GM23338 (cell line): Measurements from ENCODE around the gene RESP18. TPM values are rescaled to one million over a fixed set of nuclear protein-coding genes. Genes with fewer than 3 reads are reported as not detected.

Experiments
- ATAC-seq: fragments of 200-7000 bp; cut with Tn5 transposase; 3 replicates; pipeline ENCODE4 v1.9.1; 2020
- DNase-seq: peaks from one replicate; pipeline ENCODE4 v3.0.0-alpha.2; 2015; ENCODE audit warnings: low spot score
- H2AFZ ChIP-seq: fragments of 200-600 bp; sonication (generic); 2 replicates; pipeline ENCODE4 v1.8.0; 2016; ENCODE audit warnings: antibody characterized with exemption, mild to moderate bottlenecking, moderate library complexity
- H3F3A ChIP-seq: fragments of 200-600 bp; sonication (generic); replicated peaks from 2 replicates; pipeline ENCODE4 v1.8.0; 2017; ENCODE audit warnings: antibody characterized with exemption, mixed run types, low read depth
- H3K27ac ChIP-seq: fragments of 200-600 bp; sonication (generic); 2 replicates; pipeline ENCODE4 v1.6.1; 2016; ENCODE audit warnings: low read depth
- H3K27me3 ChIP-seq: fragments of 200-600 bp; sonication (generic); 2 replicates; pipeline ENCODE4 v1.8.0; 2016; ENCODE audit warnings: mild to moderate bottlenecking, mixed run types, moderate library complexity; ENCODE audit not compliant: insufficient read depth
- H3K36me3 ChIP-seq: fragments of 200-600 bp; sonication (generic); 2 replicates; pipeline ENCODE4 v1.8.0; 2016; ENCODE audit warnings: mild to moderate bottlenecking; ENCODE audit not compliant: insufficient read depth
- H3K4me1 ChIP-seq: fragments of 200-600 bp; sonication (generic); 2 replicates; pipeline ENCODE4 v1.8.0; 2016; ENCODE audit warnings: mild to moderate bottlenecking, moderate library complexity; ENCODE audit not compliant: insufficient read depth
- H3K4me2 ChIP-seq: fragments of 200-600 bp; sonication (generic); 2 replicates; pipeline ENCODE4 v1.7.1; 2017; ENCODE audit warnings: mixed run types
- H3K4me3 ChIP-seq: fragments of 200-600 bp; sonication (generic); 2 replicates; pipeline ENCODE4 v1.6.1; 2016; ENCODE audit warnings: mixed run types
- H3K79me2 ChIP-seq: fragments of 200-600 bp; sonication (generic); replicated peaks from 2 replicates; pipeline ENCODE4 v1.8.0; 2017; ENCODE audit warnings: mild to moderate bottlenecking; ENCODE audit not compliant: insufficient read depth
- H3K9me2 ChIP-seq: fragments of 200-600 bp; sonication (generic); 2 replicates; pipeline ENCODE4 v1.8.0; 2017; ENCODE audit not compliant: insufficient read depth
- H4K20me1 ChIP-seq: fragments of 200-600 bp; sonication (generic); replicated peaks from 2 replicates; pipeline ENCODE4 v1.8.0; 2017; ENCODE audit warnings: mild to moderate bottlenecking; ENCODE audit not compliant: insufficient read depth
- H3K27ac Mint-ChIP-seq: 2 replicates; pipeline ENCODE4 v1.8.0; 2020; ENCODE audit warnings: inconsistent platforms, mild to moderate bottlenecking, moderate library complexity, mixed read lengths
- H3K27me3 Mint-ChIP-seq: 3 replicates; pipeline ENCODE4 v1.8.0; 2022; ENCODE audit warnings: low read depth, mild to moderate bottlenecking, moderate library complexity, mixed read lengths, inconsistent platforms; ENCODE audit not compliant: insufficient read depth, poor library complexity
- H3K36me3 Mint-ChIP-seq: 3 replicates; pipeline ENCODE4 v1.8.0; 2021; ENCODE audit warnings: low read depth, mild to moderate bottlenecking, inconsistent platforms, moderate library complexity, mixed read lengths
- H3K4me1 Mint-ChIP-seq: 3 replicates; pipeline ENCODE4 v1.8.0; 2020; ENCODE audit warnings: mild to moderate bottlenecking, inconsistent platforms, mixed read lengths
- H3K4me3 Mint-ChIP-seq: 3 replicates; pipeline ENCODE4 v1.8.0; 2021; ENCODE audit warnings: moderate library complexity, mild to moderate bottlenecking, inconsistent platforms, mixed read lengths
- H3K9me3 Mint-ChIP-seq: 3 replicates; pipeline ENCODE4 v1.8.0; 2020; ENCODE audit warnings: moderate library complexity, mild to moderate bottlenecking, inconsistent platforms, mixed read lengths
- EZH2 ChIP-seq: fragments of 200-600 bp; sonication (generic); IDR thresholded peaks from one replicate; pipeline ENCODE4 v1.8.0; 2017; ENCODE audit warnings: antibody characterized with exemption, mild to moderate bottlenecking, low read depth; ENCODE audit not compliant: unreplicated experiment
- EZH2phosphoT487 ChIP-seq: fragments of 200-600 bp; sonication (generic); IDR thresholded peaks from one replicate; pipeline ENCODE4 v1.8.1; 2018; ENCODE audit warnings: antibody characterized with exemption; ENCODE audit not compliant: unreplicated experiment
- JUNB ChIP-seq: IDR thresholded peaks from one replicate; pipeline ENCODE4 v1.6.1; 2016; ENCODE audit warnings: antibody characterized with exemption; ENCODE audit not compliant: unreplicated experiment
- NANOG ChIP-seq: IDR thresholded peaks from 2 replicates; pipeline ENCODE4 v1.6.1; 2016; ENCODE audit warnings: antibody characterized with exemption, borderline replicate concordance
- REST ChIP-seq: IDR thresholded peaks from one replicate; pipeline ENCODE4 v1.6.1; 2018; ENCODE audit warnings: antibody characterized with exemption; ENCODE audit not compliant: unreplicated experiment
- STAT1 ChIP-seq: IDR thresholded peaks from one replicate; pipeline ENCODE4 v1.6.1; 2016; ENCODE audit warnings: antibody characterized with exemption; ENCODE audit not compliant: unreplicated experiment
- ZNF114 ChIP-seq: fragments of 250-450 bp; sonication (Bioruptor Pico); IDR thresholded peaks from 2 replicates; pipeline ENCODE4 v1.5.0; 2020; ENCODE audit warnings: mild to moderate bottlenecking, moderate library complexity
- ZNF331 ChIP-seq: fragments of 250-450 bp; sonication (Bioruptor Pico); IDR thresholded peaks from 2 replicates; pipeline ENCODE4 v1.5.0; 2020; ENCODE audit warnings: low read depth, mild to moderate bottlenecking, moderate library complexity
- polyA plus RNA-seq: library from polyadenylated mRNA; unstranded; fragments of >200 nt; fragmentation: Nextera tagmentation; extraction: Ambion mirVana; gene quantifications from 2 replicates; pipeline ENCODE4 v1.2.1, GENCODE V29; 2016
- total RNA-seq: library from RNA; depleted of rRNA; stranded (reverse); fragments of >200 nt; shearing (Covaris generic); gene quantifications from 2 replicates; pipeline ENCODE4 v1.2.3, GENCODE V29; 2014

The RESP18 gene
- total and polyA plus RNA-seq, 2 experiments from 2014 or later = not detected

- no peak for TF ChIP-seq REST
- no peak for TF ChIP-seq ZNF114 (CRISPR knock-in tag)
- TF ChIP-seq STAT1 = no peak
- no peak for TF ChIP-seq NANOG
- no peak for TF ChIP-seq EZH2phosphoT487
These were observed 6.8 kb downstream of the RESP18 start (continued) for GRCh38 chr2:219325657-219326315.

DNA sequence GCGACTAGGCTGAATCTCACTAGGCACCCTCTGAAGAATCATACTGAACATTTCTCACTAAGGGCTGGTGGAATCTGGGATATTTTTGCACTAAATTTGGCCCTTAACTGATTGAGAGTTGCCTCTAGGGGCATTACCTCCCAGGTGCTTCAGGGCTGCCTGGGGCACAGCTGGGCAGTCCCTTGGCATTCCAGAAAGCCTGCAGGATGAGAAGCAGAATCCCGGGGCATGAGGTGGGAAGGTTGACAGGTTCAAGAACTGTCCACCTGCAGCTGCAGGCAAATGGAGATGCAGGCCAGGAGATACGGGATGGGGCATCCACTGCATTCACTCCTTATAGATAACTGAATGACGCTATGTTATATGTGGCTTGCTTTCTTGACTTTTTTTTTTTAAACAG, 7.4 kb downstream of the RESP18 start:
- peaks cover 22% of the 10 kb centered on the region for H3K27me3 ChIP-seq
- Mint-ChIP-seq H3K4me1 (no peaks in the 10 kb centered on the region), H3K9me3 (no peaks in the 10 kb centered on the region), H3K4me3 (no peak overlapping the region), H3K36me3 (no peaks in the 10 kb centered on the region), H3K27me3 (peaks cover 14% of the 10 kb centered on the region), H3K27ac (no peak overlapping the region)
- TF ChIP-seq ZNF331 (CRISPR knock-in tag) = no peak
- no peaks in the 10 kb centered on the region for H3K4me1 ChIP-seq
- no peaks in the 10 kb centered on the region for H3K9me2 ChIP-seq
- no peak for ATAC-seq
- H3K36me3 ChIP-seq = no peaks in the 10 kb centered on the region
- H3K79me2 ChIP-seq = no peaks in the 10 kb centered on the region
- H4K20me1 ChIP-seq = no peaks in the 10 kb centered on the region
- H3F3A ChIP-seq = no peaks in the 10 kb centered on the region
- no peak for DNase-seq
- no peak overlapping the region for H3K4me3 ChIP-seq
- no peak overlapping the region for H3K4me2 ChIP-seq
- H2AFZ ChIP-seq = no peak overlapping the region
- no peak overlapping the region for H3K27ac ChIP-seq

GRCh38 chr2:219323434-219323833, 9.1 kb downstream of the RESP18 start:
- Histone ChIP-seq H3K4me3 (no peak overlapping the region), H3K27me3 (0 out of 2 replicates have a peak, but pooled peaks cover 5% of the 10 kb centered on the region), H3K27ac (no peak overlapping the region), H3K4me2 (no peak overlapping the region), H4K20me1 (no peaks in the 10 kb centered on the region), H3K79me2 (no peaks in the 10 kb centered on the region), H3K36me3 (no peaks in the 10 kb centered on the region), H3F3A (no peaks in the 10 kb centered on the region), H3K4me1 (no peaks in the 10 kb centered on the region), H2AFZ (no peak overlapping the region), H3K9me2 (no peaks in the 10 kb centered on the region)
- Mint-ChIP-seq H3K4me1 (no peaks in the 10 kb centered on the region), H3K27me3 (peaks cover 10% of the 10 kb centered on the region), H3K27ac (no peak overlapping the region), H3K9me3 (no peaks in the 10 kb centered on the region), H3K36me3 (no peaks in the 10 kb centered on the region), H3K4me3 (no peak overlapping the region)
- DNase-seq = no peak
- ATAC-seq = no peak
- TF ChIP-seq ZNF114 (CRISPR knock-in tag) (no peak), JUNB (no peak), STAT1 (no peak), EZH2 (no peak), REST (no peak)
